NCI-H345 treated with DMSO at 0.1 percent for 48 hours (cell line): Measurements from ENCODE around the gene CD33.
"Not testable (repeated sequence)": the region's sequence is repeated elsewhere in the genome, so short reads cannot be mapped to it uniquely, and the experiment has no call there.

Source experiments
- DNase-seq: peaks from one replicate; lab custom pipeline; 2025; ENCODE audit not compliant: unreplicated experiment; lab: John Stamatoyannopoulos, UW

CD33 gene

DNA sequence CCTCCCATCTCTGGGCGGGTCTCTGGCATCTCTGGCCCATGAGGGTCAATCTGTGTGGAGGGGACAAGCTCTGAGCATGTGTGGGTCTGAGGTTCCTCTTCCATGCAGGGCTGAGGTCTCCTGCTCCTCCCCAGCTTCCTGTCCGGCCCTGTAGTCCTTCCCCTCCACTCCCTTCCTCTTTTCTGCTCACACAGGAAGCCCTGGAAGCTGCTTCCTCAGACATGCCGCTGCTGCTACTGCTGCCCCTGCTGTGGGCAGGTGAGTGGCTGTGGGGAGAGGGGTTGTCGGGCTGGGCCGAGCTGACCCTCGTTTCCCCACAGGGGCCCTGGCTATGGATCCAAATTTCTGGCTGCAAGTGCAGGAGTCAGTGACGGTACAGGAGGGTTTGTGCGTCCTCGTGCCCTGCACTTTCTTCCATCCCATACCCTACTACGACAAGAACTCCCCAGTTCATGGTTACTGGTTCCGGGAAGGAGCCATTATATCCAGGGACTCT lies at the start of gene CD33:
Gene CD33, plus strand, starts transcription at position 183 of the 496 bp plus-strand sequence. Its CDS starts 39 bp downstream, at position 222.
- DNase-seq: not testable (repeated sequence)

DNA sequence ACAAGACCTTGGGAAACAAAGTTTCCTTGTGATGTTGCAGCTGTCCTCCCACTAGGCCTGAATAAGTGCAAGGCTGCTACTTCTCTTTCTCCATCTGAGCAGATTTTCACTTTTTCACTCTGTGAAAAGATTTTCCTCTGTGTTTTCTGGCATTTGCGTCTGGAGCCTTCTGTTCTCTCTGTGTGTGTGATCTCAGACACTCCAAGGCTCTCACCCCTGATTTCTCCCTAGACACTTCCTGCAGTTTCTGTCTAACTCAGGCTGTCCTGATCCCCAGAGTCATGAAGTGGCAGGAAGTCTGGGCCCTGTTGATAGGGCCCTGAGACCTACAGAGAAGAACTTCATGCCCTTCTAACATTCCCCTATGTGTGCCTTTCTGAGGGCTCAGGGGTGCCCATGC lies 45.6 kb upstream of the CD33 start:
- no peak for DNase-seq

DNA sequence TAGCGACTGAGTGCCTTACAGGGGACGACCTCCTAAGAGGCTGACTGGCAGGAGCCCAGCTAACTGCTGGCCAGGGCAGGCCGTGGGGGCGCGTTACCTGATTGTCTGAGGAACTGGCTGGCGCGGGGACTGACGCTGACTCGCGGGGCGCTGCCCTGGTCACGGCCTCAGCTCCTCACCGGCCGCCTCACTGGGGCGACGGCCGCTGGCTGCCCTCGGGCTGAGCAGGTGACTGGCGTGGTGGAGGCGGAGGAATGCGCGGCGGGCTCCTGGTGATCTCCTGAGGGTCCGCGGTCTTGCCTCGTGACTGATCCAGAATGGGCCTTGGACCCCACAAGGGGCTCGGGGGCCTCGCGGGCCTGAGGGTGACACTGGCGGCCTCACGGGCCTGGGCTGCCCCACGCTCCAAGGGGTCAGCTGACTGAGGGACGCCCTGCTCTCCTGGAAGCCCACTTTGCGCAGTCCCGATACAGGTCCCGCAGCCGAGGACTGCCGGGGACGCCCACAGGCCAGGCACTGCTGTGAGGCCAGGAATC lies 43.4 kb upstream of the CD33 start:
- no peak for DNase-seq

DNA sequence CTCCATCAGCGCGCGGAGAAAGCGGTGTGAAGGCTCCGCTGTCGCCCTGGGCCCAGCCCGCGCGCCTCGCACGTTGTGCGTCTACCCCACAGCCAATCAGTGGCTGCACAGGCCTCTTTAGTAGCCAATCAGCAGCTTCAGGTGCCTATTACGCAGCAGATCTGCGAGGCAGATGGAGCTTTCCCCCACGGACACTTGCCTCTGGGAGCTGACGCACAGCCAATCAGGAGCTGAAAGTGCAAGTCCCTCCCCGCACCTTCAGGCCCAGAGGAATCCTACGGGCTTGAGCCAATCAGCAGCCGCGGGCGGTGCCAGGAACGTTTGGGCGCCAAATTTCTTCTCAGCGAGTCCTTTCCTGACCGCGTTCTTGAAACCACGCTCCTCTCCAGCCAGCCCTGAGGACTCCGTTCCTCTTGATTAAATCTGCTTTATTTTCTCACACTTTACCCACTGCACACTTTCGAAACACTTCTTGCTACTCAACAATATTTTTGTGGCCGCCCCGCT lies 42.9 kb upstream of the CD33 start:
- DNase-seq: no peak

DNA sequence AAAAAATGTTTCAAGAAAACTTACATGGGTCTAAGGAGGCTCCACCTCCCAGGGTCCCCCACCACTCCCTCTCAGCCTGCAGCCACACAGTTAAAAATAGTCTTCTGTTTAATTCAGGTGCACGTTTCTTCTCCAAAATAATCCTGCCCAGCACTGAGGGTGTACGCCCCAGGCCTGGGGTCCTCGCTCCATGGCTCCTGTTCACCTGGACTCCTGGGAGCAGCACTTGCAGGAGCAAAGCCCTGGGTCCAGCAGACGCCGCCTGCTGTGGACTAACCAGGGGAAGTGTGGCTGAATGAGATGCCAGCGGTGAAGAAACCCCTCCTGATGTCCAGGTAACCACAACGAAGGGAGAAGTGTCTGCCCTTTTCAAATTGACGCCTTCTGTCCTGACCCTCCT lies 41.3 kb upstream of the CD33 start:
- no peak for DNase-seq

DNA sequence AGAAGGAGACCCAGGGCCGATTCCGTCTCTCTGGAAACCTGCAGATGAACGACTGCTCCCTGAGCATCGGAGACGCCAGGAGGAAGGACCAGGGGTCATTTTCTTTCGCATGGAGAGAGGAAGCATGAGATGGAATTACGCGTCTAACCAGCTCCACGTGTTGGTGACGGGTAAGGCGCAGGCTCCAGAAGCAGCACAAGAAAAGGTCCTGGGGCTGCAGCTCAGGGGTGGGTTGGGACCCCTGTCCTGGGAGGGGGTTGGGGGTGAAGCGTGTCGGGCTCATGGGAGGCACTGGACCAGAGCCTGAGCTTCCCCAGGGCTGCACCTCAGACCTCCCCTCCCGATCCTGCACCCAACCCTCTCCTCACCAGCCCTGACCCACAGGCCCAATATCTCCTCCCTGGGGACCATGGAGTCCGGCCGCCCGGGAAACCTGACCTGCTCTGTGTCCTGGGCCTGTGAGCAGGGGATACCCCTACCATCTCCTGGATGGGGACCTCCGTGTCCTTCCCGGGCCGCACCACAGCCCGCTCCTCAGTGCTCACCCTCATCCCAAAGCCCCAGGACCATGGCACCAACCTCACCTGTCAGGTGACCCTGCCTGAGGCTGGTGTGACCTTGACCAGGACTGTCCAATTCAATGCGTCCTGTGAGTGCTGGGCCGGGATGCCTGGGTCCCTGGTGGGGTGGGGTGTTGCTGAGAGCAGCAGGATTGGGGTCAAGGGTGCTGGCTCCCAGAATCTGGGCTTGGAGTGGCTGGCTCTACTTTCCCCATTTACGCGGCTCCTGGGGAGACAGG lies 39.6 kb upstream of the CD33 start:
- no peak for DNase-seq

DNA sequence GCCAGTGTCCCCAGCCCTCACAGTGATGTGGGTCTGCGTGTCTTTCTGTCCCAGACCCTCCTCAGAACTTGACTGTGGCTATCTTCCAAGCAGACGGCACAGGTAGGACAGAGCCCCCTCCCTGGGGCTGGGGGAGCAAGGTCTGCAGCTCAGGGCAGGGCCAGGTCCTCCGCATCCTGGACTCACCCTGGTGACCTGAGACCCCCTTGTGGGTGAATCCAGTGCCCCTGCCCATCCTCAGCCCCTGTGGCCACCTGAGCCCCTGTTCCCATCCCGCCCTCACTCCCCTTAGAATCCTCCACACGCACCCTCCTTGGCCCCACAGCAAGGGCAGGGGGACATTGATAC lies 39.0 kb upstream of the CD33 start:
- DNase-seq: no peak

DNA sequence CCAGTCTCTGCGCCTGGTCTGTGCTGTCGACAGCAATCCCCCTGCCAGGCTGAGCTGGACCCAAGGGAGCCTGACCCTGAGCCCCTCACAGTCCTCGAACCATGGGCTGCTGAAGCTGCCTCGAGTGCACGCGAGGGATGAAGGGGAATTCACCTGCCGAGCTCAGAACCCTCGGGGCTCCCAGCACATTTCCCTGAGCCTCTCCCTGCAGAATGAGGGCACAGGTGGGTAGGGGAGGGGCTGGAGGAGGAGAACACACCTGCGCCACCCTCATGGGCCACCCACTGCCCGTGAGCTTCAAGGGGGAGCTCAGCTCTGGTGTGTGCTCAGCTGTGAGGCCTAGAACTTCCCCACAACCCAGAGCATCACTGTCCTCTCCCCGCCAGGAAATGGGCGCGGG lies 38.6 kb upstream of the CD33 start:
- DNase-seq: no peak

DNA sequence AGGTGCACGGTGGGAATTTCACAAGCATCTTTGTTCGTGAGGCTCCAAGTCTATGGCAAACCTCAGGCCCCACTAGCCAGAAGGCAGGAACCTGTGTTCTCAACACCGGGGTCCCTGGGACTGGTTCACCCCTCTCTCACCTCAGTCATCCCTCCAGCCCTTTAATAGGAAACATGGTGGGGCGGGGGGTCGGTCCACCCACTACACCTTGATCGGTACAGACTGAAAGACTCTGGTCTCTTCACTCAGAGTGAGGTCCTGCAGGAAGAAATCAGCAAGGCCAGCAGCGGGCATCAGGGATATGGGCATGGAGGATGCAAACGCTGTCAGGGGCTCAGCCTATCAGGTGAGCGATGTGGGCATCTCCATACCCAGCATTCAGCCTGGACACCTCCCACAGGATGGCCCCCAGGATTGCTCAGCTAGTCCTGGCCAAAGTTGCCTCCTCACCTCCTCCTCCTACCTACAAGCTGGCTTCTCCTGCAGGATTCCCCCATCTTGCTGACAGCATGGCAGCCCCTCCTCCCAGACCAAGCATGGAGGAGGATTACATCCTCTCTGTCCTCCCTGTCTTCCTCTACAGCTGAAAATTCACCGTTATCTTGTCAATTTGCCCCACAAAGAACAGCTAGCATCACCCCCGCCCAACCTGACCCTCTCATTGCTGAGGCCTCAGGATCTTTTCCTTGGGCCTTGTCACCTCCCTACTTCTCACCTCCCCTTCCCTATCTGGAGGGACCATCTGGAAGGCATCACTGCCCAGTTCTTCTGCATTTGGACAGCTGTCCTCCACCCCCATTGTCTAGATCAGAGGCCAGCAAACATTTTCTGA lies 37.3 kb upstream of the CD33 start:
- no peak for DNase-seq

DNA sequence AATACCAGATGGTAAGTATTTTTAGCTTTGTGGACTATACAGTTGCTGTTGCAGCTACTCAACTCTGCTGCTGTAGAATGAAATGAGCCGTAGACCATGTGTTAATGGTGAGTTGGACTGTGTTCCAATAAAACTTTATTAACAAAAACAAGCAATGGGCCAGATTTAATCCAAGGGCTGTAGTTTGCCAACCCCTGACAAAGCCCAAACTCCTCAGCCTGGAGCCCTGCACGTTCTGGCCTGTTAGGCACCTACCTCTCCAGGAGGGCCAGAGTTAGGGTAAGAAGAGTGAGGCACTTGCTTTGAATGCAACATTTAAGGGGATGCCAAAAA lies 36.7 kb upstream of the CD33 start:
- no peak for DNase-seq

DNA sequence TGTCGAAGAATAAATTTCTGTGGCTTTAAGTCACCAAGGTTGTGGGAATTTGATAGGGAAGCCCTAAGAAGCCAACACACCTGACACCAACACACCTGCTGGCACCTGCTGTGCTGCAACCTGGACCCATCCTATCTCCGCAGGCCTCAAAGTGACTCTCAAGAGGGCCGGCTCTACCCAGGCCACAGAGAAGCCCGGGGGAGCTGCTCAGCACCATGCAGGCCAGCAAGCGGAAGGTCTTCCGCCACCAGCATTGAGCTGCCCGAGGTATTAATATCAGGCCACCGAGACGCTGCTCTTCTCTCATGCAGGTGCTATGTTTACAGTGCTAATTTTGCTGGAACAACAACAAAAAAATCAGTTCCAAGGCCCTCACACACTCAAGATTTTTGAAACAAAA lies 32.2 kb upstream of the CD33 start:
- DNase-seq: no peak

DNA sequence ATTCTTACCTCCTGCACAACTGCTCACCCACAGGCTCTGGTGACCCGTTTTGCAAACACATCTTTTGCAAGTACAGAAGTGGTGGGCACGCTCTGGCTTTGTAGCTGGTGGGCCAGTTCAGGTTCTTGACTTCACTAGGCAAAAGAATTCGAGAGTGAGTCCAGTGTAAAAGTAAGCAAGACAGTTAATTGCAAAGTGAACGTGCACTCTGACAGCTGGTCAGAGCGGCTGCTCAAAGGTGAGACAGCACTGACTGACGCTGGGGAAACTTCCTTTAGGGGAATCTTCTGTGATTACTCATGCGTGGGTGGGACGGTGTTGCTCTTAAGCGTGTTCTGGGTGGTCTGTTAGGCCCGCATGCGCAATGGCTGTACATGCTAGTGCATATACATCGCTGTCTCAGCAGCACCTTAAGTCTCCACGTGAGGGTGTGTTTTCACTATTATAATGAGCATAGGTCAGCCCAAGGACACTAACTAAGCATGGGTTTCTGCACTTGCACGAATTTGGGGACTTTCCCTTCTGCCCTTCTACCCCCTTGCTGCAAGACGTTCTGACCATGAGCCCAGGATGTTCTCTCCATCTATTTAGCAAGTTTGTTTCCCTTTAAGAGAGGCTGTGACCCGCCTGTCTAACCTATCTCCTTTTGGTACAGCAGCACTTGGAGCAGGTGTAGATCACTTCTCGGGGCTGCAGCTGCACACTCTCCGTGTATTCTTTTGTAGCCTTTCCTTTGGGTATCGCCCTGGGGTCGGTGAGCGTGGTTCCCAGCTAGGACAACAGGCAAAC lies 30.2 kb upstream of the CD33 start:
- no peak for DNase-seq

DNA sequence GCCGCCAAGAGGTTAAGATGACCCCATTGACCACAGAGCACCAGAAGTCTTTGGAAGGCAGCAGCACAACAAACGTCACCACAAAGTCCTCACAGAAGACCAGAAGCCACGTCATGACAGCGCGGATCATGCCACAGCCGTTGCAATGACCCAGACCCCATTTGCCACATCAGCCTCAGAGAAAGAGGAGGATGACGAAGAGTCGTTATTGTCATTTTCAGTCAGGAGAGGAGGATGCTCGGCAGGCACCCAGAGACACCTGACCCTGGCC lies 29.6 kb upstream of the CD33 start:
- DNase-seq: no peak

DNA sequence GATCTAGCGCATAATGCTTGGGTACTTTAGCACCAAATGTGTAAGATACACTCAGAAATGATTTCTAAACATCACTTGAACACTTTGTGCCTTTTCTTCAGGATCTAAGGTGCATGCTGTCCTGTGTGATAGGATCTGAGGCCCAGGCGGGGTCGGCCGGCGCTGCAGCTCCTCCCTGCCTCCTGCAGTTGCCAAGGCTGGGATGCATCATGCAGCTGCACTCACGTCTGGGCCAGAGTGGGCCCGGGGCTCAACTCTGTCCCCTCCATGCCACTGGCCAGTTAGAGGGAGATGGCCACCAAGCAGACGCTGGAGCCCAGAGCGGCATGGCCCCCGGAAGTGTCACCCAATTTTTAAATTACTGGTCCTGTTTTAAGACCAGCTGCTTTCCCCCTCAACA lies 29.3 kb upstream of the CD33 start:
- no peak for DNase-seq

DNA sequence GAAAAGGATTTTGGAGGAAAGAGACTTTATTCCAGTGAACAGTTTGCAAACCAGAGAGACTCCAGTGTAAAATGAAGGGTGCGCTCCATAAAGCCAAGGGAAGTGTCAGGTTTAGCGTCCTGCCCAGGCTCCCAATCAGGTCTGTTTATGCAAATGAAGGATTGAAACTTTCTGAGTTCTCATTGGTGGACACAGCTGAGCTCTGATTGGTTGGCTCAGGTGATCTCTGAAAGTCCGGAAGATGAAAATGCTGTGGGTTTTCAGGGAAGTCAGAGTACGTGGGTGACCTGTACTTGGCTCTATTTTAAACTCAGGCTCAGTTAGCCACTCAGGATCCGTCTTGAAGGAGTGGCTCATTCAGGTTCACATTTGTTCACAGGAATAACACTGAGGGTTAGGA lies 28.7 kb upstream of the CD33 start:
- no peak for DNase-seq

DNA sequence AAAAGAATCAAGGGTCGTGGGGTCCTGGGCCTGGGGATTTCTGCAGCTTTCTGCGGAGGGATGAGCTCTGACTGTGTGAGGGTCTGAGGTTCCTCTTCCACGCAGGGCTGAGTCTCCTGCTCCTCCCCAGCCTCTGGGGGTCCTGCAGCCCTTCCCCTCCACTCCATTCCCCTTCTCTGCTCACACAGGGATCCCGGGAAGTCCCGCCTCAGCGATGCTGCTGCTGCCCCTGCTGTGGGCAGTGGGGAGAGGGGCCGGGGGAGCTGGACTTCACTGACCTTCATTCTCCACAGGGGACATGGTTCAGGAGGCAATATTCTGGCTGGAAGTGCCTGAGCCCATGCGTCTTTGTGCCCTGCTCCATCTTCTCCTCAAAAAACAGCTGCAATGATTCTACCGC lies 26.2 kb upstream of the CD33 start:
- no peak for DNase-seq

DNA sequence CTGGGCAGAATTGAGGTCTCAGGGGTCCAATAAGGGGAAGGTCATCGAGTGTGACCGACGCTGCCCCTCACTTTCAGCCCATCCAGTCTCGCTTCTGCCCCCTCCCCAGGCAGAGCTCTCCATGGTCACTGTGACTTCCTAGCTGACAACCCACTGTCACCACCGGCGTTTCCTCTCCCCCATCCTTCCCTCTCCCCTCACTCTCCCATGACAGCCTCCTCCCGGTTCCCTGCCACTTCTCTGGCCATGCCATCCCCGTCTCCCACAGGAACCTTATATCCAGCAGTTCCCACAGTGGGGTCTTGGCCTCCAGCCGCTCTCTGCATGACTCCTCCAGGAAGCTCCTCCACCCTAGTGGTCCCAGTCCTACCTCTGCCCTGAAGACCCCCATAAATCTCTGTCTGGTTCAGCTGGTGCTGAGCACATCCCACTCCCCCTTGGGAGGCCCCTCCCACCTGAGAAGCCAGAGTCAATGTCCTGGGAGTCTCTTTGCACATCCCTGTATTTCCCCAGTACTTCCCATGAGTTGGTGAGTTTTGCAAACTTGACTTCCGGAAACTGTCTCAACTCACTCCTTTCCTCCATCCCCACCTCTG lies 24.7 kb upstream of the CD33 start:
- DNase-seq: no peak

DNA sequence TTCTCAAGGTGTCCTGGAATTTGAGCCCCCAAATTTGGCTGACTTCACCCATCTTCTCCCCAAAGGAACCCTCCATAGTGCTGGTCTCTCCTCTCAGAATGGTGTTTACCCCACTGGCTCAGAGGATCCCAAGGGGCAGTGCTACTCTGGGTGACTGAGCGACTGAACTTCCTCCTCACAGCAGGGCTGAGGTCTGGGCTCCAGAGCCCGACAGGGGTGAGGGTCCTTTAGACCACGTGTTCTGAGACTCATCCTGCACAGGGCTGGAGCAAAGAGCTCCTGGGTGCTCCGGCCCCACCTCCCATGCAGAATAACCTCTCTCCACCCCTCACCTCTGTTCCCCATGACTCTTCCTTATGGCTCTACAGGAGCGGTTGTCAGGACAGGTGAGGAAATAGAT lies 23.2 kb upstream of the CD33 start:
- no peak for DNase-seq

DNA sequence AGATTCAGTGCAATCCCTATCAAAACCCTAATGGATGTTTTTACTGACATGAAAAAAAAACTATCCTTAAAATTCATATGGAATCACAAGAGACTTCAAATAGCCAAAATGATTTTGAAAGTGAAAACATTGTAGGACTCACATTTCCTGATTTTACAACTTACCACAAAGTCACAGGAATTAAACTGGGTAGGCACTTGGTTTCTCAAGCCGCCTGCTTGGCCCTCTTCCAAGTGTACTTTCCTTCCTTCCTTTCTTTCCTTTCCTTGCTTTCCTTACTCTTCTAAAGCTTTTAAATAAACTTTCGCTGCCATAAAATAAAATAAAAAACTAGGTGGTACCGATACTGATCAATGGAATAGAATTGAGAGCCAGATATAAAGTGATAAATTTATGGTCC lies 21.0 kb upstream of the CD33 start:
- DNase-seq: no peak

DNA sequence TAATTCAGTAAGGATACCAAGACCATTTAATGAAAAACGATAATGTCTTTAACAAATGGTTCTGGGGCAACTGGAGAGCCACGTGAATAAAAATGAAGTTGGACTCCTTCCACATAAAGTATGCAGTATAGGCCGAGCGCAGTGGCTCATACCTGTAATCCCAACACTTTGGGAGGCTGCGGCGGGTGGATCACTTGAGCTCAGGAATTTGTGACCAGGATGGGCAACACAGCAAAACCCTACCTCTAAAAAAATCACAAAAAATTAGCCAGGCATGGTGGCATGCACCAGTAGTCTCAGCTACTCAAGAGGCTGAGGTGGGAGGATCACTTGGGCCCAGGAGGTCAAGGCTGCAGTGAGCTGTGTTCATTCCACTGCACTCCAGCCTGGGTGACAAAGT lies 20.6 kb upstream of the CD33 start:
- DNase-seq: no peak

DNA sequence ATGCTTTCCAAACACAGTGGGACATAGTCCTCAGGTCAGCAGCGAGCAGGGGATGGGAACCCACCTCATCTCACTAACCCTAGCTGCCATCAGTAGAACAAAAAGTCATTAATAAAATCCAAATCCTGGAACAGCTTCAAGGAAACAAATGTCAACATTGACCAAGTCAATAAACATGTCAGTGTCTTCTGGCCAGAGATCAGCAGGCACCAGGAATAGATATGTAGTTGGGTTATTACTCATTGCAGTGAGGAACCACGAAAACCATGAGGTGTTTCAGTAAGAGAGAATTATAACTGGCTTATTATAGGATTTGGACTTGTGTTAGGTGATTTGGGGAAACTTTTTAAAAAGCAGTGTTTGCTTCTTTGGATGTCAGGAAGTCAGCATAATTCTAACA lies 17.1 kb upstream of the CD33 start:
- DNase-seq: no peak
